Measurements from ENCODE around the gene DNAH7.
"Not testable (repeated sequence)": the region's sequence is repeated elsewhere in the genome, so short reads cannot be mapped to it uniquely, and the experiment has no call there.

The DNAH7 gene

GRCh38 chr2:195730912-195731311 lies 337.7 kb downstream of the DNAH7 start:
- DNase-seq (ENCODE audit: low read depth in 2 of 2) = no peak

- DNase-seq (ENCODE audit: low read depth in 2 of 2) = no peak
Measured at GRCh38 chr2:195727106-195727505, 341.5 kb downstream of the DNAH7 start.

DNA sequence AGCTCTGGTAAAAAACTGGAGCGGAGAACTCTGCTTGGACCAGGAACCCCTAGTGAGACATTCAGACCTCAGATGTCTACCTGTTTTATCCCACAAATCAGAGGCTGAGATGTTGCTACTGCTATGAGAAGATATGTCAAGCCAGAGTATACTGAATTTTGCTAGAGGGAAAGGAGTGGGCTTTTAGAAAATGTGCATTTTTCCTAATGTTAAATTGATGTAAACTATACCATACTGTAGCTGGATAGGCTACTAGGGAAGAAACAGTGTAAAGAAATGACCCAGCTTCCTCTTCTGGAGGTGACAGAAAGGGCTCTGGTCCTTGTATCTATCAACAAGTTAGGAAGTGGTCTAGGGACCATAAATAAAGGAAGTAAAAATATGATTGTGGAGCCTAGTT lies 346.6 kb downstream of the DNAH7 start:
- no peak for DNase-seq (ENCODE audit: low read depth in 2 of 2)

DNA sequence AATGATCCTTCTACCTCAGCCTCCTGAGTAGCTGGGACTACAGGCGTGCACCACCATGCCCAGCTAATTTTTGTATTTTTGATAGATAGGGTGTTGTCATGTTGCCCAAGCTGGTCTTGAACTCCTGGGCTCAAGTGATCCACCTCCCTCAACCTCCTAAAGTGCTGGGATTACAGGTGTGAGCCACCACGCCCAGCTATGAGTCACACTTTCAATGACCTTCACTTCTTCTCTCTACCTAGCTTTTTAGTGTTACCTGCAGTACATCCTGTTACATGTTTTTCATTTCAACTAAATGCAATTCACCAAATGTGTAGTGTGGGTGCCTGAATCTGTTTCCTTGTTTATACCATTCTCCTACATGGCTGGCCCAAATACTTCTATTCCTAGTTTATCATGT lies 347.6 kb downstream of the DNAH7 start:
- DNase-seq (ENCODE audit: low read depth in 2 of 2) = no peak

DNA sequence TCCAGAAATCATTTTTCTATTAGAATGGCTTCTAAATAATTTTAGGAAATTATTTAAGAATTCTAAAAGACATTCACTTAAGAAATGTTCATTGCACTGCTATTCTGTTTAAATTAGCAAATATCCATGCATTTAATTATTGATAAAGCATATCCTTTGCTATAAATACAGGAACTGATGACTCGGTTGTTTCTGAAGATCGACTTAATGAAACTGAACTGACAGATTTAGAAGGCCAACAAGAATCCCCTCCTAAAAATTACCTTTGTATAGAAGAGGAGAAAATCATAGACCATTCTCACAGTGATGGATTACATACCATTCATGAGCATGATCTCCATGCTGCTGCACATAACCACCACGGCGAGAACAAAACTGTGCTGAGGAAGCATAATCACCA lies 352.2 kb downstream of the DNAH7 start:
- no peak for DNase-seq (ENCODE audit: low read depth in 2 of 2)

DNA sequence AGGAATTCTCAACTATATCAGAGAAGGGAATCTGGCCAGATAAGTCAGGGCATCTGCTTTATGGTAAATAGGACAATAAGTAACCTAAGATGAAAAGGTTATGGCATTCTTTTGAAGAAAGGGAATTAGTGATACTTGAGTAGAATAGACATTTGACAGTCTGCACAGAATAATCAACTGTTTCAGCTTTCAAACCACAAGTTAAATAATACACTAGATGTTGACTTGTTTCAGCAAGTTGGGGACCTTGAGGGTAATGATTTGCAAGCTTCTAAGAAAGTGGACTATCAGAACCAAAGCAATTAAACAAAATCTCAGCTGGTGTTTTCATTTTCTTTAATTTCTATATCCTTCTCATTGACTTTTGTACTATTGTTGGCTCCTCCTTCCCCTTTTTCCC lies 357.2 kb downstream of the DNAH7 start:
- DNase-seq (ENCODE audit: low read depth in 2 of 2) = no peak

- DNase-seq (ENCODE audit: low read depth in 2 of 2) = no peak
Measured at GRCh38 chr2:195709901-195710806, 358.5 kb downstream of the DNAH7 start.

- no peak for DNase-seq (ENCODE audit: low read depth in 2 of 2)
Measured at GRCh38 chr2:195706161-195706900, 362.3 kb downstream of the DNAH7 start.

DNA sequence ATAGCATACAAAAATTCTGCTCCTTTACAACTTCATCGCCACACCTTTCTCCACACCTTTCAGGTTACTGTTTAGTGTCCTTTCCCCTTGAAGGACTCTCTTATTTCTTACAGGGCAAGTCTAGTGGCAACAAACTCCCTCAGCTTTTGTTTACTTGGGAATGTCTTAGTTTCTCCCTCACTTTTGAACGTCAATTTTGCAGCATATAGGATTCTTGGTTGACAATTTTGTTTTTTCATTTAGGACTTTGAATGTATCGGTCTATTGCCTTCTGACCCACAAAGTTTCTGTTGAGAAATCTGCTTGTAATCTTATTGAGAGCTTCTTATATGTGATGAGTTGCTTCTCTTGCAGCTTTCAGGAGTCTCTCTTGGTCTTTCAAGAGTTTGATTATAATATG lies 368.2 kb downstream of the DNAH7 start:
- no peak for DNase-seq (ENCODE audit: low read depth in 2 of 2)

GRCh38 chr2:195697681-195698220 lies 370.9 kb downstream of the DNAH7 start:
- DNase-seq (ENCODE audit: low read depth in 2 of 2) = no peak

- no peak for DNase-seq (ENCODE audit: low read depth in 2 of 2)
Measured at GRCh38 chr2:195696012-195696411, 372.6 kb downstream of the DNAH7 start.

GRCh38 chr2:195695002-195695631 lies 373.5 kb downstream of the DNAH7 start:
- DNase-seq (ENCODE audit: low read depth in 2 of 2) = no peak

- DNase-seq (ENCODE audit: low read depth in 2 of 2) = no peak
Measured at GRCh38 chr2:195694553-195694952, 374.1 kb downstream of the DNAH7 start.

DNA sequence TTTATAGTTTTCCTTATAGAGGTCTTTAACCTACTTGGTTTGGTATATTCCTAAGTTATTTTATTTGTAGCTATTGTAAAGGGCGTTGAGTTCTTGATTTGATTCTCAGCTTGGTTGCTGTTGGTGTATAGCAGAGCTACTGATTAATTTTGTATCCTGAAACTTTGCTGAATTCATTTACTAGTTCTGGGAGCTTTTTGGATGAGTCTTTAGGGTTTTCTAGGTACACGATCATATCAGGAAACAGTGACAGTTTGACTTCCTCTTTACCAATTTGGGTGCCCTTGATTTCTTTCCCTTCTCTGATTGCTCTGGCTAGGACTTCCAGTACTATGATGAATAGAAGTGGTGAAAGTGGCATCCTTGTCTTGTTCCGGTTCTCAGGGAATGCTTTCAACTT lies 376.1 kb downstream of the DNAH7 start:
- not testable (repeated sequence) for DNase-seq (ENCODE audit: low read depth in 2 of 2)

Measured in stimulated activated CD4-positive, alpha-beta T cell treated with anti-CD3 and anti-CD28 coated beads, Interleukin-12 subunit alpha, Interleukin-12 subunit beta, amount 100 ng/mL, for 24 hours (primary cell).